GM12872 (cell line): ENCODE measurements around the gene KCNIP1.

Experiments
- TF ChIP-seq, protein P1 (sequence below): IDR thresholded peaks from 3 replicates; pipeline ENCODE4 v1.5.1; 2011; ENCODE audit warnings: low read depth, mild to moderate bottlenecking, low read length, moderate library complexity; ENCODE audit not compliant: insufficient read depth

The KCNIP1 gene

DNA sequence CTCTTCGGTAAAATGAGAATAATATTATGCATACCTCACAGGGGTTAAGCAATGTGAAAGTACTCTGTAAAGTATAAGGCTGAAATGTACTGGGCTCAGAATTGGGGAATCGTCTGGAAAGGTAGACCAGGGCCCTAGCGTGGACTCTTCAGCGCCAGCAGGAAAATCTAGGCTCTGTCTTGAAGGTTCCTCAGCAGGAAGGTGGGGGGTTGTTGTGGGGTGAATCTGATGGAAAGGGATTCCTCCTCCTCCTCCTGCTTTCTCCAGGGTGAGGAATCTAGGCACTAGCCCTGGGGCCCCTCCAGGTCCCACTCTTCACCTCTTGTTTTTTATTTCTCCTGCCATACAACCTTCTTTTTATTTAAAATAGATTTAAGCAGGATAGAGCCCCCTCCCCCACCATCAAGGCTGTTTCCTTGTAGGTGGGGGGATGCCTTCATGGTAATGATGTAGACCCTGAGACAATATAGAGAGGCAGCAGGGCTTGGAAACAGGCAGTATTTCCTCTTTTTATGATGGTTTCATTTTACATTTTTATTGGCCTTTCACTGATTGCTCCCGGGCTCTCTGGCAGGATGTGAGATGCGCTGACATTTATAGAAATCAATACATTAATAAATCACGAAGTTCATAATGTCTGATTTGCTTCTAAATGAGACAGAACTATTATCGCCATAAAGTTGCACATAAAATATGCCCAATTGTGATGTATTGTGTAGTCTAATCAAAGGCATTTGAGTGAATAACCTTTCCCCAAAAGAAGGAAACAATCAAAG is 200.8 kb downstream of the KCNIP1 start:
- TF ChIP-seq, protein P1, sequence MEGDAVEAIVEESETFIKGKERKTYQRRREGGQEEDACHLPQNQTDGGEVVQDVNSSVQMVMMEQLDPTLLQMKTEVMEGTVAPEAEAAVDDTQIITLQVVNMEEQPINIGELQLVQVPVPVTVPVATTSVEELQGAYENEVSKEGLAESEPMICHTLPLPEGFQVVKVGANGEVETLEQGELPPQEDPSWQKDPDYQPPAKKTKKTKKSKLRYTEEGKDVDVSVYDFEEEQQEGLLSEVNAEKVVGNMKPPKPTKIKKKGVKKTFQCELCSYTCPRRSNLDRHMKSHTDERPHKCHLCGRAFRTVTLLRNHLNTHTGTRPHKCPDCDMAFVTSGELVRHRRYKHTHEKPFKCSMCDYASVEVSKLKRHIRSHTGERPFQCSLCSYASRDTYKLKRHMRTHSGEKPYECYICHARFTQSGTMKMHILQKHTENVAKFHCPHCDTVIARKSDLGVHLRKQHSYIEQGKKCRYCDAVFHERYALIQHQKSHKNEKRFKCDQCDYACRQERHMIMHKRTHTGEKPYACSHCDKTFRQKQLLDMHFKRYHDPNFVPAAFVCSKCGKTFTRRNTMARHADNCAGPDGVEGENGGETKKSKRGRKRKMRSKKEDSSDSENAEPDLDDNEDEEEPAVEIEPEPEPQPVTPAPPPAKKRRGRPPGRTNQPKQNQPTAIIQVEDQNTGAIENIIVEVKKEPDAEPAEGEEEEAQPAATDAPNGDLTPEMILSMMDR: no peak

DNA sequence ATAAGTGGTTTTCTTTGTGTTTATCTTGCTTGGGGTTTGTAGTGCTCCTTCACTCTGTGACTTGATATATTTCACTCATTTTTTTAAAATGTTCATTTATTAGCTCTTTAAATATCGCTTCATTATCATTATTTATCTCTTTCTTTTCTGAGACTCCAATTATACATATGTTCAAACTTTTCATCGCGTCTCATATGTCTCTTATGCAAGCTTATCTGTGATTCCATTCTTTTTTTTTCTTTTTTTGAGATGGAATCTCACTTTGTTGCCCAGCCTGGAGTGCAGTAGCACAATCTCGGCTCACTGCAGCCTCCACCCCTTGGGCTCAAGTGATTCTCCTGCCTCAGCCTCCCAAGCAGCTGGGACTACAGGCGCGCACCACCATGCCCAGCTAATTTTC is 205.8 kb downstream of the KCNIP1 start:
- TF ChIP-seq, protein P1: no peak

DNA sequence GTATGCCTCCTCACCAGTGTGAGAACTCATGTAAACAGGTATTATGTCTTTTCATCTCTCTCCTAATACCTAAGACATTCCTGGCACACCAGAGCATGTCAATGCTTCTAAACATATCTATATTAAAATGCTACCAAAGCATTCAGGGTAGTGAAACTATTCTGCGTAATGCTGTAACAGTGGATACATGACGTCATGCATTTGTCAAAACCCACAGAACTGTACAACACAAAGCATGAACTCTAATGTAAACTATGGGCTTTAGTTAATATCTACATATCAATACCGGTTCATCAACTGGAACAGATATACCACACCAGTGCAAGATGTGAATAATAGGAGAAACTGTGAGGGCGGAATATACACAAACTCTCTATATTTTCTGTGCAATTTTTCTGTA is 207.5 kb downstream of the KCNIP1 start:
- TF ChIP-seq, protein P1: no peak

GRCh38 chr5:170715141-170715540 is 211.3 kb downstream of the KCNIP1 start:
- TF ChIP-seq, protein P1: no peak

DNA sequence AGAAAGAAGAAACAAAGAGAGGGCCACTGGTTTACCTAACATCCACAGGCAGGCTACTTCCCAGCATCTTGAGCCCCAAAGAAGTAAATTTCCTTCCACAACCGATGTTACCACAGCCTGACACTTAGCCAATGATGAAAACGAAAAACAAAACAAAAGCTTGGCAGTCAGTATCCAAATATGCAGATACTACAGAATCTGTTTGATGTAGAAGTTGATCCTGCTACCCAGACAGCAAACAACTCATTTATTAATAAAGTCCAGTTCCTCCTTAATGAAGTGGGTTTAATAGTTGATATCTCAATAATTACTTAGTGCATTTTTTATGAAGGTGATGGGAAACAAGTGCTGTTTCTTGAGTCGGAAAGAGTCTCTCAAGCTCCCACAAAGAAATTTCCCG is 212.6 kb downstream of the KCNIP1 start:
- TF ChIP-seq, protein P1: no peak

DNA sequence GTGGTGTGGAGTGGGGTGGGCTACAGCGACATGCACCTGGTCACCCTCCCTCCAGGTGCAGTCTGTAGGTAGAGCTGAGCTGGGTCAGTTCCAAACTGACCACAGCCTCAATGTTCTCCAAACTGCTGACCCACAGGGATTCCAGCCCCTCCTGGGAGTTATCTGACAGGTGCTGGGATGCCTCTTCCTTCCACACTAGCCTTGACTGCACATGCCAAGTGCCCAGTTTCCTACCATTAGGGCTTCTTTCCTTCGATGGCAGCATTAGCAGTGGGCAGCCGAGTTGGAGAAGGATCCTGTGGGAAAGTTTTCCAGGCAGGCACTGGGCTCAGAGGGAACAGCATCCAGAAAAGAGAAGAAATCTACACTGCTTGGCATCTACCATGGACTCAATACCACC is 215.7 kb downstream of the KCNIP1 start:
- TF ChIP-seq, protein P1: no peak

GRCh38 chr5:170720179-170720578 is 216.4 kb downstream of the KCNIP1 start:
- TF ChIP-seq, protein P1: no peak
